ENCODE data around the gene TSPAN14.

DNA sequence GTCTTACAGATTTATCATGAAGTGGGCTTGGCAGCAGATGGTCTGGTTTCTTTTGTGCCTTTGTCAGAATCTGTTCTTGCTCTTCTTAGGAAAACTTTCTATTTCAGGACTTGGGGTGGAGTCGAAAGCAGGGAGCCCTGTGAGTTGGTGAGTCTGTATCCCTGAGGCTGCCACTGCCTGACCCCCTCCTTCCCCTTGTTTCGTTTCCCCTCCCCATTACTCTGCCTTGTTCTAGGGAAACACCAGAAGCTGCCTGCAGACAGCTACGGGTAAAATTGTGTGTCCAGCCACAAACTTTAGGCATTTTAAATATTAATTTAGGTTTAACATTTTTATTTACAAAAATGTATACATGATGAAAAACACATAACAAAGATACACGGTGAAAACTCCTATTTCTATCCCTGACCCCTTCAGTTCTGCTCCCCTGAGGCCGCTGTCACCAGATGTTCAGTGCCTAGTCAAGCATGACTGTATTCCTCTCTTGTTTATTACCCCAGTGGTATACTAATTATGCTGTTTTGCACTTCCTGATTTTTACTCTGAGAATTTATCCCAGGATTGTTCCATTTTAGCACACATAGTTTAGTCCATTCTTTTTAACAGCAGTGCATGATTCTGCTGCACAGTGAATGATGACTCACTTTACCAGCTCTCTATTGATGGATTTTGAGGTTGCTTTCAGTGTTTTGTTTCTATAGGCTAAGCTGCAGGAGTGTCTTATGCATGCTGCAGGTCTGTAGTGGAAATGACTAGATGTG lies 9.1 kb downstream of the TSPAN14 start:
- TF ChIP-seq, protein P1, sequence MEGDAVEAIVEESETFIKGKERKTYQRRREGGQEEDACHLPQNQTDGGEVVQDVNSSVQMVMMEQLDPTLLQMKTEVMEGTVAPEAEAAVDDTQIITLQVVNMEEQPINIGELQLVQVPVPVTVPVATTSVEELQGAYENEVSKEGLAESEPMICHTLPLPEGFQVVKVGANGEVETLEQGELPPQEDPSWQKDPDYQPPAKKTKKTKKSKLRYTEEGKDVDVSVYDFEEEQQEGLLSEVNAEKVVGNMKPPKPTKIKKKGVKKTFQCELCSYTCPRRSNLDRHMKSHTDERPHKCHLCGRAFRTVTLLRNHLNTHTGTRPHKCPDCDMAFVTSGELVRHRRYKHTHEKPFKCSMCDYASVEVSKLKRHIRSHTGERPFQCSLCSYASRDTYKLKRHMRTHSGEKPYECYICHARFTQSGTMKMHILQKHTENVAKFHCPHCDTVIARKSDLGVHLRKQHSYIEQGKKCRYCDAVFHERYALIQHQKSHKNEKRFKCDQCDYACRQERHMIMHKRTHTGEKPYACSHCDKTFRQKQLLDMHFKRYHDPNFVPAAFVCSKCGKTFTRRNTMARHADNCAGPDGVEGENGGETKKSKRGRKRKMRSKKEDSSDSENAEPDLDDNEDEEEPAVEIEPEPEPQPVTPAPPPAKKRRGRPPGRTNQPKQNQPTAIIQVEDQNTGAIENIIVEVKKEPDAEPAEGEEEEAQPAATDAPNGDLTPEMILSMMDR (IDR thresholded peaks at IDR 0.05; ENCODE audit: low read length) = no peak
- no peak for TF ChIP-seq EZH2 (optimal IDR thresholded peaks at IDR 0.05; ENCODE audit: low read depth, low read length)

All from MM.1S (cell line).